Activated CD8-positive, alpha-beta memory T cell treated with anti-CD3 and anti-CD28 coated beads, Interleukin-2, amount 10 ng/mL, durations not matched to agents 7 days and 5 days (primary cell): ENCODE measurements around the gene STAP1. TPM values are rescaled to one million over a fixed set of nuclear protein-coding genes. Genes with fewer than 3 reads are reported as not detected.
"Not testable (repeated sequence)": the region's sequence is repeated elsewhere in the genome, so short reads cannot be mapped to it uniquely, and the experiment has no call there.

Experiments
- ATAC-seq: fragments of 150-1000 bp; cut with Tn5 transposase; one replicate; pipeline ENCODE4 v1.10.0; 2021; ENCODE audit warnings: moderate library complexity
- CTCF ChIA-PET: fragments of 350-600 bp; sonication (Branson Sonifier 250); formaldehyde crosslinking; loops from one replicate; lab custom pipeline; 2021; ENCODE audit warnings: antibody characterized with exemption; lab: Charles Lee
- DNase-seq: peaks from one replicate; pipeline ENCODE4 v3.0.0-alpha.2; 2020
- H3K27ac Mint-ChIP-seq: one replicate; pipeline ENCODE4 v1.8.0; 2021; ENCODE audit warnings: mild to moderate bottlenecking, mixed read lengths
- H3K27me3 Mint-ChIP-seq: one replicate; pipeline ENCODE4 v1.8.0; 2021; ENCODE audit warnings: mixed read lengths
- H3K36me3 Mint-ChIP-seq: one replicate; pipeline ENCODE4 v1.8.0; 2021; ENCODE audit warnings: mild to moderate bottlenecking, mixed read lengths
- H3K4me1 Mint-ChIP-seq: one replicate; pipeline ENCODE4 v1.8.0; 2021; ENCODE audit warnings: mixed read lengths
- H3K4me3 Mint-ChIP-seq: one replicate; pipeline ENCODE4 v1.8.0; 2021; ENCODE audit warnings: mild to moderate bottlenecking, moderate library complexity, mixed read lengths
- H3K9me3 Mint-ChIP-seq: one replicate; pipeline ENCODE4 v1.8.0; 2022; ENCODE audit warnings: low read depth, mixed read lengths
- total RNA-seq, 2 experiments: library from RNA; stranded (reverse); gene quantifications; one replicate each; pipeline ENCODE4 v1.2.3, GENCODE V29; 2021

STAP1 gene
- total RNA-seq, 2 experiments from 2014 or later: 29.1 to 32.4 TPM

DNA sequence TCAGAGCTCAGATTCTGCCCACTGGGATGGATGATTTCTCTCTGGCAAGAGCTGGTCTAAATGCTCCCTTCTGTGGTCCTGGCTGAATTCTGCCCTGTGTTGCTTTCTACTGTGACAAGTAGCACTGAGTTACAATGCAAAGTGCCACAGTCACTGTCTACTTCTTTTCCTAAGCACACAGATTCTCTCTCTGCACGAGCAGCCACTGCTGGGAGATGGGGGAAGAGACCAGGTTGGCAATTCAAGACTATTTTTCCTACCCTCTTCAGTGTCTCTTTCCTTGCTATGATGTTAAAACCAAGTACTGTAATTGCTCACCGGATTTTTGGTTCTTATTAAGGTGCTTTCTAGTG is 45.5 kb downstream of the STAP1 start:
- no peak overlapping the region for H3K4me3 Mint-ChIP-seq
- CTCF ChIA-PET: no interaction called here
- peaks cover 10% of the 10 kb centered on the region for H3K4me1 Mint-ChIP-seq
- H3K27me3 Mint-ChIP-seq: no peaks in the 10 kb centered on the region
- no peak overlapping the region for H3K27ac Mint-ChIP-seq
- peaks cover 6% of the 10 kb centered on the region for H3K9me3 Mint-ChIP-seq
- peaks cover 72% of the 10 kb centered on the region for H3K36me3 Mint-ChIP-seq
- DNase-seq (no peak), ATAC-seq (no peak)

DNA sequence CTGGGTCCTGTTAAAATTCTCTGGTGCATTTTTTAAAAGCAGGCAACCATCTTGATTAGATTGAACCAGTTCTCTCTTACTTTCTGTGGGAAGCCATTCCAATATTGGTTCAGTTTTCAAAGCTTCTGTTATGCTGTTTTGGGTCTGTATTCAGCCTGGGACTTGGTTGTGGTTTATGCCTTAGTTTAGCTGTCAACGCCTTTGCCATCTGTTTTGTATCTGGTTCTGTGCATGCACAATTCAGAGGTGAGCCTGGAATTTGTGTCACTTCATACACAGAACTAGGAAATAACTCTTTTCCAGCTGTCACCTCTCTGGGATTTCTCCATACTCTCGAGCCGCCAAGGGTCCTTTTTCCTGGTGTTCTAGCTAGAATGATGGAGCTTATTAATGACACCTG is 46.2 kb downstream of the STAP1 start:
- Mint-ChIP-seq H3K4me1 (peaks cover 10% of the 10 kb centered on the region), H3K27ac (no peak overlapping the region), H3K4me3 (no peak overlapping the region), H3K27me3 (no peaks in the 10 kb centered on the region), H3K9me3 (peaks cover 6% of the 10 kb centered on the region), H3K36me3 (peaks cover 74% of the 10 kb centered on the region)
- ATAC-seq (no peak), DNase-seq (no peak)
- CTCF ChIA-PET: interaction anchor here (0.8 kb wide), 1 partner anchor 20 kb away, joined by 5 read pairs; no protein-coding TSS in a partner anchor

DNA sequence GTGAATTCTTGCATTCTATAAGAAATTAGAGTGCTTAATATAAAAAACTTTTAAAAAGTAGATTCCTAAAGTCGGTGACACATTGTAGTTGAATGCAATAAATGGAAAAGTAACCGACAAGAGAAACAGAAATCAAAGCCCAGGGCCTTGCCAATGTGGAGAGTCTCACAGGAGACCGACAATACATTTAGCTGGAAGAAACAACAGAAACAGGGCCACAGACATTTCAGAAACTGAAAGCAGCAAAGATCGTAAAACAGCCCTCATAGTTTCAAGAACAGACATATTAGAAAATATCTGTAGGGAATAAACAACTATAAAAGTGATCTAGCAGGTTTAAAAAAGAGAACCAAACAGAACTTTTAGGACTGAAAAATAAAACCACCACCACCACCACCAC is 49.5 kb downstream of the STAP1 start:
- Mint-ChIP-seq H3K27ac (peak overlapping the region; percentile 70), H3K4me3 (peak overlapping the region; percentile 55)

DNA sequence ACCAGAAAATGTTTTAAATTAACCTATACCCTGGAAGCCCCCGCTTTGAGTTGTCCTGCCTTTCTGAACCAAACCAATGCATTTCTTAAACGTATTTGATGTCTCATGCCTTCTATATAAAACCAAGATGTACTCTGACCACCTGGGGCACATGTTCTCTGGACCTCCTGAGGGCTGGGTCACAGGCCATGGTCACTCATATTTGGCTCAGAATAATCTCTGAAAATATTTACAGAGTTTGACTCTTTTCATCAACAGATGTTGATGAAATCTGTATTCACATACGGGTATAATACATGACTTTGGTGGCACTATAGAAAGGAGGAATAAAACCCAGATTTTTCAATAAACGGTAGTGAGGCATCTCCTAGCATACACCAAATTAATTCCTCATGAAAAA is 55.7 kb downstream of the STAP1 start:
- ATAC-seq (no peak), DNase-seq (no peak)
- Mint-ChIP-seq H3K9me3 (peaks cover 4% of the 10 kb centered on the region), H3K4me1 (no peaks in the 10 kb centered on the region), H3K36me3 (peaks cover 57% of the 10 kb centered on the region), H3K4me3 (no peak overlapping the region), H3K27me3 (no peaks in the 10 kb centered on the region), H3K27ac (no peak overlapping the region)
- CTCF ChIA-PET: no interaction called here

More for the DNA sequence above, 49.5 kb downstream of the STAP1 start:
- peaks cover 2% of the 10 kb centered on the region for H3K9me3 Mint-ChIP-seq
- peaks cover 59% of the 10 kb centered on the region for H3K36me3 Mint-ChIP-seq
- CTCF ChIA-PET: no interaction called here
- H3K4me1 Mint-ChIP-seq: peaks cover 10% of the 10 kb centered on the region
- DNase-seq (no peak), ATAC-seq (no peak)
- H3K27me3 Mint-ChIP-seq: no peaks in the 10 kb centered on the region

DNA sequence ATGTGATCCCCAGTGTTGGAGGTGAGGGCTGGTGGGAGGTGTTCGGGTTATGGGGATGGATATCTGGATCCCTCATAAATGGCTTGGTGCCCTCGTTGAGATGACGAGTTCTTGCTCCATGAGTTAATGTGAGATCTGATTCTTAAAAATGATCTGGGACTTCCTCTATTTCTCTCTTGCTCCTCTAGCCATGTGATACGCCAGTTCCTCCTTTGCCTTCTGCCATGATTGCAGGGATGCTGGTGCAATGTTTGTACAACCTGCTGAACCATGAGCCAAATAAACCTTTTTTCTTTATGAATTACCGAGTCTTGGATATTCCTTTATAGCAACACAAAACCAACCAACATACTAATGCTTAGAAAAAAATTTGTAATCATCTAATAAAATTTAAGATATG is 56.6 kb downstream of the STAP1 start:
- DNase-seq (no peak), ATAC-seq (no peak)
- Mint-ChIP-seq H3K4me3 (no peak overlapping the region), H3K4me1 (no peaks in the 10 kb centered on the region), H3K9me3 (peaks cover 2% of the 10 kb centered on the region), H3K27me3 (no peaks in the 10 kb centered on the region), H3K27ac (no peak overlapping the region), H3K36me3 (peaks cover 54% of the 10 kb centered on the region)
- CTCF ChIA-PET: no interaction called here

DNA sequence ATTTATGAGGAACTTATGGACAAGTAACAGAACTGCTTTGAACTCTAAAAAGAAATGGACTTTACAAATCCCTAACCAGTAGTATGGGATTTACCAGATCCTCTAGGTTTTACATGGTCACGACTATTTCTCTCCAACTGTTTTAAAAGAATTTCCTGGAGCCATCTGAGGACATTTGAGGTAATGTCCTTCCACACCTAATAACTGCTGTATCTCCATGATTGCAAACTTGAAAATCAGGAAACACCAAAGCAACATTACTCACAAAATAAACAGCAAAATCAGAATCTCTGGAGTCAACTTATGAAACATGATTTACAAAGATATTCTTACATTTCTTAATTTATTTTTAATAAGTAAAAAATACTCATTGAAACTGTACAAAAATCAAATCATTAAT is 58.0 kb downstream of the STAP1 start:
- Mint-ChIP-seq H3K9me3 (peaks cover 2% of the 10 kb centered on the region), H3K4me1 (no peaks in the 10 kb centered on the region), H3K36me3 (peaks cover 53% of the 10 kb centered on the region), H3K27ac (no peak overlapping the region), H3K4me3 (no peak overlapping the region), H3K27me3 (no peaks in the 10 kb centered on the region)
- no peak for ATAC-seq
- DNase-seq: no peak
- CTCF ChIA-PET: no interaction called here

DNA sequence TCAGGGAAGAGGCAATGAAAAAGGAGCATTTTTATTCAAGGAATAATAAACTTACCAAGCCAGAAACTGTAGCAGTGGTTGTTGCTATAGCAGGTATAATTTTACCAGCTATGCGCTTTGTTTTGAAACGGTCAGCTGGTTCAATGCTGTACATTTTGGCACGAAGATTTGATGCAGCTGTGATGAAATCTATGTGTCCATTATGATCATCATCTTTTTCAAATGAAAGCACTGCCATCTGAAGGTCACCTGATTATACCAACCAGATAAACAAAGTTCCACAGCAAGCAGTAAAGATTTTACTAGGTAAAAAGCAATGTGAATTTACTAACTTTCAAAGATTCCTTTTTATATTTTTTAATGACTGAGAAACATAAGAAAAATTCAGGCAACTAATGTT is 66.4 kb downstream of the STAP1 start:
- ATAC-seq (no peak), DNase-seq (no peak)
- CTCF ChIA-PET: no interaction called here
- Mint-ChIP-seq H3K27me3 (no peaks in the 10 kb centered on the region), H3K9me3 (no peaks in the 10 kb centered on the region), H3K27ac (no peak overlapping the region), H3K4me3 (no peak overlapping the region), H3K36me3 (peaks cover 34% of the 10 kb centered on the region), H3K4me1 (peaks cover 7% of the 10 kb centered on the region)

DNA sequence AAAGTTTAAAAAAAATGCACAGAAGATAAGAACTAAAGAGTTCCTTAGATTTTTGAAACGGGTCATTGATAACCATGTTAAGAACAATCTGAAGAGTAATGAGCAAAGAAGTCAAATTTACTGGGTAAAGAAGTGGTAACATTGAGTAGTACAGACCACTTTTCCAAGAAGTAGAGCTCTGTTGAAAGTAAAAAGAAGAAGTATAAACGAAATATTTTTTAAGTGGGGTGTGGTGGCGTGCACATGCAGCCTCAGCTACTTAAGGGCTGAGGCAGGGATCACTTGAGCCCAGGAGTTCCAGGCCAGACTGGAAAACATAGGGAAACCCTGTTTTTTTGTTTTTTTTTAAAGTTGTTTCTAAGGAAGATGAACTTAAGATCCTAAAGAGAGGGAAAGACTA is 74.0 kb downstream of the STAP1 start:
- H3K4me3 Mint-ChIP-seq: peak overlapping the region; percentile 81
- peaks cover 63% of the 10 kb centered on the region for H3K36me3 Mint-ChIP-seq
- H3K27ac Mint-ChIP-seq: peak overlapping the region; percentile 85
- CTCF ChIA-PET: interaction anchor here (1.2 kb wide), 1 partner anchor 13 kb away, joined by 3 read pairs; no protein-coding TSS in a partner anchor
- H3K9me3 Mint-ChIP-seq: no peaks in the 10 kb centered on the region
- no peaks in the 10 kb centered on the region for H3K27me3 Mint-ChIP-seq
- DNase-seq: peak; percentile 51
- ATAC-seq: peak; percentile 85
- H3K4me1 Mint-ChIP-seq: peaks cover 19% of the 10 kb centered on the region

DNA sequence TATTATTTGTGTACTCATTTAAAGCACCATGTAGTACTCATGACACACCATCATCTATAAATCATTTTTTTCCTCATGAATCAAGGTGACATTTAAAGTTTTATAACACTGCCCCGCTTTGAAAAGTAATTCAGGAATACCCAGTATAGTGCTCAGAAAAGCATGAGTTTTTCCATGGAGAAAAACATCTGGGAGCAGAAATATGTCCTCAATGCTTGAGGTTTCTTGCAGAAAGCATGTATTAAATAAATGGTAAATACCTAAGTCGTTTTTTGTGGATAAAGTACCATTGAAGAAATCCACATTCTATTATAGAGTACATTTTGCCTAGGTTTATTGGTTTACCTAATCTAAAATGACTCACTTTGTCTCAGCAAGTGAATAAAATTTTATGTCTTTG is 76.2 kb downstream of the STAP1 start:
- DNase-seq: no peak
- Mint-ChIP-seq H3K27me3 (no peaks in the 10 kb centered on the region), H3K4me3 (peak overlapping the region; percentile 81), H3K4me1 (peaks cover 18% of the 10 kb centered on the region), H3K9me3 (no peaks in the 10 kb centered on the region), H3K27ac (no peak overlapping the region), H3K36me3 (peaks cover 68% of the 10 kb centered on the region)
- CTCF ChIA-PET: interaction anchor here (1.2 kb wide), 1 partner anchor 112 kb away, joined by 3 read pairs; no protein-coding TSS in a partner anchor
- ATAC-seq: no peak

DNA sequence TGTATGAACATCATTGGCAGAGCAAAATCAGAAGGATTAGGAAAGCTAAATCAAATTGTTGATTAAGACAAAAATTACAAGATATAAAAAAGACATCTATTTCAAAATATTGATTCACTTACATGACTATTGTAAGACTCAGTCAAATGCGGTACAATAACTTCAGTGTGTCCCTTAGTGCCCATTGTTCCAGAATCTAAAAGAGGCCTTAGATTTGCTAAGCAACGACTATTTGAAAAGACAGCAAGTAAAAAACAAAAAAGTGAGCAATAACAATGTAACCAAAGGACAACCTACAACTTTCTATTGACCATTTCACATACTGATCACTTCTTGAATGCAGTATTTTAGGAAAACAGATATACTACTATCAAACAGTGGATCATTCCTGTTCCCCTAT is 76.8 kb downstream of the STAP1 start:
- DNase-seq: no peak
- CTCF ChIA-PET: interaction anchor here (1.2 kb wide), 1 partner anchor 111 kb away, joined by 3 read pairs; no protein-coding TSS in a partner anchor
- H3K36me3 Mint-ChIP-seq: peaks cover 69% of the 10 kb centered on the region
- ATAC-seq: no peak
- no peak overlapping the region for H3K4me3 Mint-ChIP-seq
- no peak overlapping the region for H3K27ac Mint-ChIP-seq
- H3K27me3 Mint-ChIP-seq: no peaks in the 10 kb centered on the region
- H3K4me1 Mint-ChIP-seq: peaks cover 17% of the 10 kb centered on the region
- no peaks in the 10 kb centered on the region for H3K9me3 Mint-ChIP-seq

DNA sequence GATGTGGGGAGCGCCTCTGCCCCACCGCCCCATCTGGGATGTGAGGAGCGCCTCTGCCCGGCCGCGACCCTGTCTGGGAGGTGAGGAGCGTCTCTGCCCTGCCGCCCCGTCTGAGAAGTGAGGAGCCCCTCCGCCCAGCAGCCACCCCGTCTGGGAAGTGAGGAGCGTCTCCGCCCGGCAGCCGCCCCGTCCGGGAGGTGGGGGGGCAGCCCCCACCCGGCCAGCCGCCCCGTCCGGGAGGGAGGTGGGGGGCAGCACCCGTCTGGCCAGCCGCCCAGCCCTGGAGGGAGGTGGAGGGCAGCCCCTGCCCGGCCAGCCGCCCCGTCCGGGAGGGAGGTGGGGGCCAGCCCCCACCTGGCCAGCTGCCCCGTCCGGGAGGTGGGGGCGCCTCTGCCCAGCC is 78.5 kb downstream of the STAP1 start:
- peaks cover 65% of the 10 kb centered on the region for H3K36me3 Mint-ChIP-seq
- CTCF ChIA-PET, H3K9me3 Mint-ChIP-seq, H3K27ac Mint-ChIP-seq, H3K4me3 Mint-ChIP-seq, H3K27me3 Mint-ChIP-seq, ATAC-seq, DNase-seq: not testable (repeated sequence)
- peaks cover 18% of the 10 kb centered on the region for H3K4me1 Mint-ChIP-seq

DNA sequence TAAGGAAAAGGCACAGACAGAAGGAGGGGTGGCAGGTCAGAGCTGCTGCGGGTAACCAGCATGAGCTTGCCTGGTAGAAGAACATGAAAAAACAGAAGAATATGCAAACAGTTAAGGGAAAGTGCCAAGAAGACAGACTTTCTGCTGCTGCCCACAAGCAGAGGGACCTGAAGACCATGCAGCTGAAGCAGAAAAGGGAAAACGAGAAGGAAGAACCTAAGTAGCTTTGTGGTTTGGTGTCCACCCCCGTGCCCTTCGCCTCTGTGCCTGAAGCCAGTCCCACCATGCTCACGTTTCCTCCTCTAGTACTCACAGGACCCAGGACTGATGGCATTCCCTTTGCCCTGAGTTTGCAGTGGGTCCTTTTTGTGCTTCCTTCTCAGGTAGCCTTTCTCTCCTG is 79.6 kb downstream of the STAP1 start:
- Mint-ChIP-seq H3K27ac (no peak overlapping the region), H3K36me3 (peaks cover 64% of the 10 kb centered on the region)
- CTCF ChIA-PET: no interaction called here

DNA sequence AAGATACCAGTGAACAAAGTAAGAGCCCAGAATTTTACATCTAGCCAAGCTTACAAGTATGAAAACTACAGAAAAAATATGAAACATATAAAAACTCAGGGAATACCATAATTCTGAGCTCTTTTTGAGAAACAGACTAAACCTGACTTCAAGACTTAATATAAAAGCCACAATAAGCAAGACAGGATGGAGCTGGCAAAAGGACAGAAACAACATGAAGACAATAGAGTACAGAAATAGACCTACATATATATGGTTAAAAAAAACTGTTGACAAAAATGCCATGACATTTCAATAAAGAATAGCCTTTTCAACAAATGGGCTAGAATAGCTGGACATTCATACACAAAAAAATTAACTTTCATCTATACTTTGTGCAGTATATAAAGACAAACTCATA is 93.0 kb downstream of the STAP1 start:
- H3K36me3 Mint-ChIP-seq: peaks cover 62% of the 10 kb centered on the region

More for the DNA sequence above, 79.6 kb downstream of the STAP1 start:
- peaks cover 17% of the 10 kb centered on the region for H3K4me1 Mint-ChIP-seq
- ATAC-seq: no peak
- no peak for DNase-seq
- no peak overlapping the region for H3K4me3 Mint-ChIP-seq
- H3K27me3 Mint-ChIP-seq: no peaks in the 10 kb centered on the region
- H3K9me3 Mint-ChIP-seq: no peaks in the 10 kb centered on the region

More for the DNA sequence above, 93.0 kb downstream of the STAP1 start:
- Mint-ChIP-seq H3K4me3 (no peak overlapping the region), H3K9me3 (peaks cover 4% of the 10 kb centered on the region), H3K27me3 (no peaks in the 10 kb centered on the region), H3K4me1 (no peaks in the 10 kb centered on the region), H3K27ac (no peak overlapping the region)
- ATAC-seq (no peak), DNase-seq (no peak)
- CTCF ChIA-PET: no interaction called here
